Tibial nerve (tissue), 4 donors: ENCODE results near the gene PSTPIP1.

ENCODE experiments used
- CTCF ChIP-seq, 5 experiments: fragments of 200-600 bp in 3 of 5; fragments of 450-650 bp in 2 of 5; sonication (generic) in 3 of 5; IDR thresholded peaks; one replicate each; pipeline ENCODE4 v1.5.1; 2016 to 2019; ENCODE audit warnings: antibody characterized with exemption in 5 of 5, mild to moderate bottlenecking in 3 of 5, moderate library complexity in 2 of 5
- EP300 ChIP-seq, 2 donors: sonication (generic); formaldehyde crosslinking; IDR thresholded peaks; one replicate each; pipeline ENCODE4 v1.6.1; 2017; ENCODE audit warnings: antibody characterized with exemption in 2 of 2, mild to moderate bottlenecking in 1 of 2
- POLR2A ChIP-seq, 2 donors: fragments of 450-650 bp; IDR thresholded peaks; one replicate each; pipeline ENCODE4 v1.6.1; 2017; ENCODE audit warnings: antibody characterized with exemption in 2 of 2, mild to moderate bottlenecking in 2 of 2, moderate library complexity in 2 of 2

- TF ChIP-seq EP300 (IDR thresholded peaks at IDR 0.05) (no peak), POLR2A (IDR thresholded peaks at IDR 0.05) (no peak), CTCF (IDR thresholded peaks at IDR 0.05) (no peak)
These were observed 18.8 kb upstream of the PSTPIP1 start for GRCh38 chr15:76976141-76976540.
